Gastrocnemius medialis (tissue), 4 donors: ENCODE data around the gene SLAIN1. TPM values are rescaled to one million over a fixed set of nuclear protein-coding genes. Genes with fewer than 3 reads are reported as not detected.

Experiments
- ATAC-seq, 2 donors: fragments of 150-250 bp; one replicate each; pipeline ENCODE4 v1.9.1; 2016
- DNase-seq, 2 donors: peaks; one replicate each; pipeline ENCODE4 v3.0.0-alpha.2; 2019
- H3K27ac ChIP-seq, 4 donors: fragments of 200-600 bp; sonication (generic); 1 replicate in 1 of 4; 2 replicates in 3 of 4; pipeline ENCODE4 v1.5.1; 2016 to 2018; ENCODE audit warnings: mild to moderate bottlenecking in 2 of 4, moderate library complexity in 1 of 4
- H3K27me3 ChIP-seq, 3 donors: fragments of 200-600 bp; sonication (generic) in 2 of 3; 1 replicate in 1 of 3; 2 replicates in 2 of 3; pipeline versions ENCODE4 v1.5.1 to v1.6.0; 2016 to 2019; ENCODE audit warnings: mild to moderate bottlenecking in 1 of 3, moderate library complexity in 1 of 3
- H3K36me3 ChIP-seq, 2 donors: fragments of 200-600 bp; sonication (generic) in 1 of 2; one replicate each; pipeline ENCODE4 v1.5.1; 2017 to 2018
- H3K4me1 ChIP-seq, 2 donors: fragments of 200-600 bp; sonication (generic) in 1 of 2; one replicate each; pipeline ENCODE4 v1.5.1; 2016 to 2017; ENCODE audit warnings: mild to moderate bottlenecking in 2 of 2
- H3K4me3 ChIP-seq, 4 donors: fragments of 200-600 bp; sonication (generic) in 3 of 4; 1 replicate in 1 of 4; 2 replicates in 3 of 4; pipeline ENCODE4 v1.5.1; 2016 to 2019; ENCODE audit warnings: mild to moderate bottlenecking in 2 of 4
- H3K9me3 ChIP-seq, 3 donors: fragments of 200-600 bp; sonication (generic) in 2 of 3; 1 replicate in 1 of 3; 2 replicates in 2 of 3; pipeline ENCODE4 v1.5.1; 2016 to 2019
- POLR2A ChIP-seq, 2 donors: fragments of 450-650 bp; IDR thresholded peaks; one replicate each; pipeline ENCODE4 v1.6.1; 2017; ENCODE audit warnings: antibody characterized with exemption in 2 of 2, mild to moderate bottlenecking in 2 of 2, moderate library complexity in 2 of 2
- in situ Hi-C, 4 donors: fragments of 200-750 bp; cut with MboI; loops; one replicate each; pipeline versions ENCODE4 v1.15.0 to v1.8.0; 2017; ENCODE audit warnings: low sequenced_read_pairs in 4 of 4
- intact Hi-C: fragments of 100-400 bp; cut with DNase I; formaldehyde crosslinking; loops from one replicate; pipeline ENCODE4 v1.15.1; 2023; ENCODE audit warnings: low total_unique reads
- total RNA-seq, 4 donors: library from RNA; depleted of rRNA; stranded (reverse); fragments of >200 nt; gene quantifications; one replicate each; pipeline versions ENCODE4 v1.1.0 to v1.2.3, GENCODE V29; 2016
- TF ChIP-seq, protein P1 (sequence below), 5 experiments: fragments of 450-650 bp in 3 of 5; fragments of 200-600 bp in 2 of 5; sonication (generic) in 2 of 5; IDR thresholded peaks in 4 of 5; conservative IDR thresholded peaks in 1 of 5; 1 replicate in 4 of 5; 2 replicates in 1 of 5; pipeline ENCODE4 v1.5.1; 2016 to 2019; ENCODE audit warnings: antibody characterized with exemption in 5 of 5, mild to moderate bottlenecking in 3 of 5, moderate library complexity in 3 of 5

The SLAIN1 gene
- total RNA-seq, 4 donors from 2014 or later = 3.2 to 17.5 (median 9.9) TPM

GRCh38 chr13:77742801-77743200, 45.3 kb downstream of the SLAIN1 start:
- in situ Hi-C loops (no loop called here), intact Hi-C loops (no loop called here)
- Histone ChIP-seq H3K4me3 (no peak overlapping the region), H3K27ac (no peak overlapping the region), H3K27me3 (no peaks in the 10 kb centered on the region), H3K4me1 (peaks cover 3 to 6% of the 10 kb centered on the region in 2 donors), H3K9me3 (no peaks in the 10 kb centered on the region), H3K36me3 (peaks cover 0 to 2% of the 10 kb centered on the region in 2 donors)
- DNase-seq = no peak
- no peak for ATAC-seq
- TF ChIP-seq, protein P1, sequence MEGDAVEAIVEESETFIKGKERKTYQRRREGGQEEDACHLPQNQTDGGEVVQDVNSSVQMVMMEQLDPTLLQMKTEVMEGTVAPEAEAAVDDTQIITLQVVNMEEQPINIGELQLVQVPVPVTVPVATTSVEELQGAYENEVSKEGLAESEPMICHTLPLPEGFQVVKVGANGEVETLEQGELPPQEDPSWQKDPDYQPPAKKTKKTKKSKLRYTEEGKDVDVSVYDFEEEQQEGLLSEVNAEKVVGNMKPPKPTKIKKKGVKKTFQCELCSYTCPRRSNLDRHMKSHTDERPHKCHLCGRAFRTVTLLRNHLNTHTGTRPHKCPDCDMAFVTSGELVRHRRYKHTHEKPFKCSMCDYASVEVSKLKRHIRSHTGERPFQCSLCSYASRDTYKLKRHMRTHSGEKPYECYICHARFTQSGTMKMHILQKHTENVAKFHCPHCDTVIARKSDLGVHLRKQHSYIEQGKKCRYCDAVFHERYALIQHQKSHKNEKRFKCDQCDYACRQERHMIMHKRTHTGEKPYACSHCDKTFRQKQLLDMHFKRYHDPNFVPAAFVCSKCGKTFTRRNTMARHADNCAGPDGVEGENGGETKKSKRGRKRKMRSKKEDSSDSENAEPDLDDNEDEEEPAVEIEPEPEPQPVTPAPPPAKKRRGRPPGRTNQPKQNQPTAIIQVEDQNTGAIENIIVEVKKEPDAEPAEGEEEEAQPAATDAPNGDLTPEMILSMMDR (IDR thresholded peaks at IDR 0.05 in 4 of 5, conservative IDR thresholded peaks at IDR 0.05 in 1 of 5) = no peak
- no peak for TF ChIP-seq POLR2A (IDR thresholded peaks at IDR 0.05)

GRCh38 chr13:77745784-77746183, 48.3 kb downstream of the SLAIN1 start:
- no peaks in the 10 kb centered on the region for H3K27me3 ChIP-seq
- in situ Hi-C loops (no loop called here), intact Hi-C loops (no loop called here)
- H3K27ac ChIP-seq = no peak overlapping the region
- peaks cover 0 to 2% of the 10 kb centered on the region in 2 donors for H3K36me3 ChIP-seq
- peaks cover 3 to 4% of the 10 kb centered on the region in 2 donors for H3K4me1 ChIP-seq
- ATAC-seq = no peak
- H3K9me3 ChIP-seq = no peaks in the 10 kb centered on the region
- no peak overlapping the region for H3K4me3 ChIP-seq
- no peak for DNase-seq
- TF ChIP-seq, protein P1 (IDR thresholded peaks at IDR 0.05 in 4 of 5, conservative IDR thresholded peaks at IDR 0.05 in 1 of 5) = no peak
- TF ChIP-seq POLR2A (IDR thresholded peaks at IDR 0.05) = no peak

DNA sequence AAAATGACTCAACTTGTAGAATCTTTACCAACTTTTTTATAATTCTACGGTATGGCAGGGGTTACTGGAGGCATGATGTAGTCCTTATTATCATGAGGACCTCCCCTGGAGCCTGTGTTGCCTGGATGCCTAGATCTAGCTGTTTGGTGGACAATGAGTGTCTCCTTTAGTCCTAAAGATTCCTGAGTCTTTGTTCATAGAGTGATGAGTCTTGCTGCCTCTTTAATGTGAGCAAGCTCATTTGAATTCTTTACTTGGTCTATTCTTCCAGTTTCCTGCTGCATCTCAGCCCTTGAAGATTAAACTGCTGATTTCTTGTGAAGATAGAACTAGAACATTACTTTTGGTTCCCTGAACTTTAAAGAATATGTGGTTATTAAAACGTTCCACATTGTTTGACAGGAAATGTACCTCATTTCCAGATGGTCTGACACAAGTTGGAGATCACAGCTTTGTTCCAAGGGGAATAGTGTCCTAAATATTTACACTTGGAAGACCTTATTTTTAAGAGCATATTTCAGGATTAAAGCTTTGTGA, 51.9 kb downstream of the SLAIN1 start:
- Histone ChIP-seq H3K4me1 (no peaks in the 10 kb centered on the region), H3K9me3 (no peaks in the 10 kb centered on the region), H3K36me3 (peaks cover 0 to 2% of the 10 kb centered on the region in 2 donors), H3K27ac (no peak overlapping the region), H3K27me3 (no peaks in the 10 kb centered on the region), H3K4me3 (no peak overlapping the region)
- no peak for TF ChIP-seq POLR2A (IDR thresholded peaks at IDR 0.05)
- TF ChIP-seq, protein P1 (IDR thresholded peaks at IDR 0.05 in 4 of 5, conservative IDR thresholded peaks at IDR 0.05 in 1 of 5) = no peak
- DNase-seq (no peak), ATAC-seq (no peak)
- in situ Hi-C loops = no loop called here
- intact Hi-C loops = no loop called here

- TF ChIP-seq POLR2A (IDR thresholded peaks at IDR 0.05) = no peak
- TF ChIP-seq, protein P1 (IDR thresholded peaks at IDR 0.05 in 4 of 5, conservative IDR thresholded peaks at IDR 0.05 in 1 of 5) = peak; percentile 33 to 78 (median 52)
- DNase-seq (no peak), ATAC-seq (peak; percentile 58 to 68)
- H3K4me3 ChIP-seq = no peak overlapping the region
- in situ Hi-C loops = loop anchor here in 2 of 4 donors (10.0 to 25.0 kb wide), 2 partner anchors 257 to 264 kb away; no protein-coding TSS in a partner anchor
- no peaks in the 10 kb centered on the region for H3K36me3 ChIP-seq
- no peaks in the 10 kb centered on the region for H3K4me1 ChIP-seq
- H3K27me3 ChIP-seq = no peaks in the 10 kb centered on the region
- intact Hi-C loops = loop anchor here (5.0 kb wide), 1 partner anchor 259 kb away; no protein-coding TSS in a partner anchor
- H3K9me3 ChIP-seq = no peaks in the 10 kb centered on the region
- H3K27ac ChIP-seq = no peak overlapping the region
These were observed 54.3 kb downstream of the SLAIN1 start for GRCh38 chr13:77751513-77752456.
